HL-60/S4 treated with phorbol 12-myristate 13-acetate at 8.2 ng/mL for 4 days and 3 days (cell line): ENCODE data around the gene SREBF2.
"Not testable (repeated sequence)": the region's sequence is repeated elsewhere in the genome, so short reads cannot be mapped to it uniquely, and the experiment has no call there.

Experiments used
- in situ Hi-C: fragments of 300-500 bp; cut with MboI; formaldehyde crosslinking; loops from 2 replicates; pipeline ENCODE4 v1.15.0; 2022; ENCODE audit warnings: low sequenced_read_pairs

Gene SREBF2

GRCh38 chr22:41841085-41841712, 8.3 kb downstream of the SREBF2 start:
- in situ Hi-C loops = no loop called here

DNA sequence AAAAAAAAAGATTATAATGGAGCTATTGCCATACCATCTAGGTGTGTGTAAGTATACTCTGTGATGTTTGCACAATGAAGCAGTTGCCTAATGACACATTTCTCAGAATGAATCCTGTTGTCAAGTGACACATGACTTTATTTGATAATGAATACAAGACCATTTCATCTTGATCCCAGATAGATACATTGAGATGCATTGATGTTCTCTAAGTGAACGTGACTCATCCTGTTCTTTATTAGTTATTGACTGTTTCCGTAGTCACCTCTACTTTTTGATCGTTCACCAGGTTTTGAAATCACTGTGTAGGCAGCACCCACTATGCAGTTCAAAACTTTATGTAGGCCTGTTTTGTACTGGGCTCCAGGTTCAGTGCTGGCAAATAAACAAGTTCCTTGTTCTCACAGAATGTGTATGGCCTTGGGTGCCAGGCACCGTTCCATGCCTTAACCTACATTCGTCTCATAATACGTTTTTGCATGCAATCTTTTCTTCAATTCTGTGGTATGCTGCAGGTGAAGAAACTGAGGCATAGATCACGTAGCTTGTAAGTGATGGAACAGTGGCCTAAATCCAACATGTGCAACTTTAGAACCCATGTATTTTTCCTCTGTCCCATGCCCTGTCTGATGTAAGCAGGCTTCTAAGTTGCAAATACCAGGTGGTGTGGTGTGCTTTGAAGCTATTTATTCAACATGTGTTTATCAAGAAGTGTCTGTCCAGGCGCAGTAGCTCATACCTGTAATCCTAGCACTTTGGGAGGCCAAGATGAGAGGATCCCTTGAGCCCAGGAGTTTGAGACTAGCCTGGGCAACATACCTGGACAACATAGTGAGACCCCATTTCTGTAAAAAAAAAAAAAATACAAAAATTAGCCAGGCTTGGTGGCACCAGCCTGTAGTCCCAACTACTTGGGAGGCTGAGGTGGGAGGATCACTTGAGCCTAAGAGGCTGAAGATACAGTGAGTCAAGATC, 10.4 kb downstream of the SREBF2 start:
- in situ Hi-C loops = no loop called here

DNA sequence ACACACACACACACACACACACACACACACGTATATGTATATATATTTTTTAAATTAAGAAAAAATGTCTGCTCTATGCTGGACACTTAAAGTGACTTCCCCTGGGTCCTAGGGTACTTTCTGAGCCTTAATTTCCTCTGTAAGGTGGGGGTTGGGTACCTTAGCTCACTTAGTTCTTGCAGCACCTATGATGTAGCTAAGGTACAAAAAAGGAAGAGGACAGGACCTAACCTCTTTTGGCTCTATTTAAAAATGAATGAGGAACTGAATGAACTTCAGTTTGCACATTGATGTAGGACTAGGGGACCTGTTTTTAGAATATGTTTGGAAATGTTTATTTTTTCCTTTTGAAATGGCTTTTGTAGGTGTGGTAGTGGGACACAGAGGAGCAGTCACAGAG, 11.1 kb downstream of the SREBF2 start:
- in situ Hi-C loops = no loop called here

DNA sequence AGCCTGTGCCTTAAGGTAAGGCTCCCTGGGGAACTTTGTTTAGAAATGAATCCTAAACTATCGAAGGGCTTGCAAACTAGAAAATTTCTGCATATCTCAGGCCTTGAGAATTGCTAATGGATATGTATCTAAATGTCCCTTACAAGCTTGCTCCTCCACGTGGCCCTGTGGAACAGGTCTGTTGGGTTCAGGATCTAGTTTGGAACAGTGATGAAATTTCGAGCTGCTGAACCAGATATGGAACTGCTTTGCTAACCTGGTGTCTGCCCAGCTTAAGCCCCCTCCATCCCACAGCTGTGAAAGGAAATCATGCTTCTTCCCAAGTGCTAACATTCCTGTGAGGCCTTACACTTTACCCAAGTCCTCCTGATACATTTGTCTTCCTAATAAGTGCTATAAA, 11.6 kb downstream of the SREBF2 start:
- in situ Hi-C loops = no loop called here

GRCh38 chr22:41845380-41846267, 12.7 kb downstream of the SREBF2 start:
- in situ Hi-C loops = no loop called here

GRCh38 chr22:41846268-41846987, 13.5 kb downstream of the SREBF2 start:
- in situ Hi-C loops = no loop called here

DNA sequence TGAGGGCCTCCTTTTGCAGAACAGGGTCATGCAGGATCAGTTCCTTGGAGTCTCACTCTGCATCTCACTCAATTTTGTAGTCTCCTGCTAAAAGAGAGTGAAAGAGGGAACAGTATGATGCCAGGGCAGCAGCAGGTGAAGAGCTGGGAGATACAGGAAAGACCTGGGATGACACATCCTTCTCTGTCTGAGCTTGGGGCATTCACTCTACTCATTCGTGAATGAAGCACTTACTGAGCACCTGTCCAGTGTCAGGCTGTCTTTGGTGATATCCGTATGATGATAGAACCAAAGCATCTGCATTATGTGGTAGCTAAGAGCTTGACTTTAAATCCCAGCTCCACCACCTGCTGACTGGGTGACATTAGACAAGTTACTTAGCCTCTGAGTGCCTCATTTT, 14.4 kb downstream of the SREBF2 start:
- in situ Hi-C loops = no loop called here

GRCh38 chr22:41848468-41848867, 15.6 kb downstream of the SREBF2 start:
- in situ Hi-C loops = no loop called here

GRCh38 chr22:41856469-41856868, 23.6 kb downstream of the SREBF2 start:
- in situ Hi-C loops = no loop called here

DNA sequence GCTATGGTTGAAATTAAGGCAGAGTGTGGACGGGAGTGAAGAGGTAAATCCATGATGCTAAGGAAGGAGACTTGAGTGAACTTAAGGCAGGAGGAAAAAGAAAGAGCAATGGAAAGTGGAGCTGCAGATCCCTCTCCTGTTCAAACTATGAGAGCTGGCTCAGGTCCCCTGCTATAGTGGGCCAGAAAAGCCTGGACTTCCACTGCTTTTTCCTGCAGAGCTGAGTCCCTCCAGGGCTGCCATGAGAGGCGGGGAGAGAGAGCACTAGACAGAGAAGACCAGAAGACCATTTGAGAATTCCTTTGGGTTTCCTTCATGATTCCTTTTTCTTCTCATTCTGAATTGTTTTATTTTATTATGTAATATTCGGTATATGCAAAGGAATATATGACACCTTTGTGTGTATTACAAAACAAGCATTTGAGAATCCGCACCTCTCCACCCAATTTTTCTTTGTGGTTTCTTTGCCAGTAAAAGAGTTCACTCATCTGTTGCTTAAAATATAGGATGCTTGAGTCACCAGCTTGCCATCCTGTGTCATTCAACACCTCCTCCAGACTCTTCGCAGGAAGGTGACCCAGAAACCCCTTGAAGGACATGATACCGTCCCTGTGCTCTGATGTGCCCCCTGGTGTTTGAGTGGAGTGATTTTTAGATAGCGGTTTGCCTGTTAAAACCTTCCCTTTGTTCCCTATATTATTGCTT, 24.4 kb downstream of the SREBF2 start:
- in situ Hi-C loops = no loop called here

DNA sequence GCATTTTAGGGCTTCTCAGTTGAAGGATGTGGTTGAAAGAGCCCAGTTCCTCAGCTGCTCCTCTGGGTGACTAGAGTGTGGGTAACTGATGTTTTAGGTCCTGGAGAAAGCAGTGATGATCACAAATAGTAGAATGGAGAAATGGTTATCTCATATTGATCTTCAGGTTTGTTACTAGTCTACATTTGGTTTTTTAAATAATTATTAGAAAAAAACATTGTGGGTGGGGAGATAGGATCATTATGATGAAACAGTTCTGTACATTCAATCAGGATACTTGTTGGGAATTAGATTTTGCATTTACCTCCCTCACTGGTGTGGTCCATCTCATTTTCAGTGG, 24.9 kb downstream of the SREBF2 start:
- in situ Hi-C loops = no loop called here

DNA sequence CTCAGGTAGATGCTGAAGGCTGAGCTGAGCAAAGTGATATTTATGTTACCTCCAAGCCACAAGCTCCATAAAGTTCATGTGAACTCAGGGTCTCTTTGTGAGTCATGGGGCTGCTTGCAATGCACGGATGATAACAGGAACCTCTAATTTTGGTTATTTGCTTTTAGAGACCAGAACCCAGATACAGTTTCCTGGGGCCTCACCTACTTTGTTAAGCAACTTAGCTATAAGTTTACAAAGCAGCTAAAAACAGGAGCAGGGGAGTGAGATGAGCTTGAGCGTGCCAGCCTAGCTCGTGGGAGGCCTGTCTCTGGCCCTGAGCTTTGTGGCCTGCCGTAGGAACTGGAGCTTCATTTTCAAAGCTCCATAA, 29.2 kb downstream of the SREBF2 start:
- in situ Hi-C loops = no loop called here

DNA sequence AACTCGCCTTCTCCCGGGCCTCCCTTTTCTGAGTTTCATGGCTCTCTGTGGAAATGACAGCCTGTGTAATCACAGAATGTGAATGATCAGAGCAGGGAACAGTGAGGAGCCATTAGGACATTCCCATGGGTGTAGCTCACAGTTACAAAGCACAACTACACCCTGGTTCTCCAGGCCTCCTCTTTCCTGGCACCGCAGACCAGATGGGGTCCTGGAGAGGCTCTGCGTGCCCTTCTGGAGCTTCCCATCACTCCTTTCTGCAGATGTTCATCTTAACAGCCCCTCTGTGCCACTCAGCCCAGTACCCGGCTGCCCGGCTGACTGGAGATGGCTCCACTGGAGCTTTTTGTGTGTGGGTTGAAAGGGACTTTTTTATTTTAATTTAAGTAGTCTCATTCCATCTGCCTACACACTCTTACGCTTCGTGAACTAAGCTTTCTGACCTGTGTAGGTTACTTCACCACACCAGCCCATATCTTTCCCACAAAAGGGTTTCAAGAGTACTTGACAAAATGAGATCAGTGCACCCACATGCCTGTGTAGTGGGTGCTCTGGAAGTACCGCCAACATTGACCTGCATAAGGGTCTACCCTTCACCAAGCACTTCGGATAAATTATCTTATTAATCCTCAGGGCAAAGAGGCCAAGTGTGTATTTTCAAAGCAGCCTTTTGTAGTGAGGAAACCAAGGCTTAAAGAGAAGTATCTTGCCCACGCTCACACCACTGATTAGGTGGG, 29.8 kb downstream of the SREBF2 start:
- in situ Hi-C loops = no loop called here

GRCh38 chr22:41863472-41863871, 30.6 kb downstream of the SREBF2 start:
- in situ Hi-C loops = no loop called here

DNA sequence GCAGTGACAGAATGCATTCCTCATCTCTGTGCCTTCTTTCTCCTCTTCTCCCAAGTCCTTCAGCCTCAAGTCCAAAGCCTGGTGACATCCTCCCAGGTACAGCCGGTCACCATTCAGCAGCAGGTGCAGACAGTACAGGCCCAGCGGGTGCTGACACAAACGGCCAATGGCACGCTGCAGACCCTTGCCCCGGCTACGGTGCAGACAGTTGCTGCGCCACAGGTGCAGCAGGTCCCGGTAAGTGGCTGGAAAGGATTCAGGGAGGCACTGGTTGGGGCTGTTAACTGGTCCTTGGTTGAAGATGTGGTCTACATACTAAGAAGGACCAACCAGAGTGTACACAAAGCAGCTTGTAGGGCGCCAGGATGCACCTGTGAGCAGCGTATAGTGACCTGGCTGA, 35.7 kb downstream of the SREBF2 start:
- in situ Hi-C loops = no loop called here

- in situ Hi-C loops = not testable (repeated sequence)
These were observed 37.2 kb downstream of the SREBF2 start for GRCh38 chr22:41870081-41870480.

- in situ Hi-C loops = no loop called here
These were observed 37.9 kb downstream of the SREBF2 start for GRCh38 chr22:41870786-41871185.

DNA sequence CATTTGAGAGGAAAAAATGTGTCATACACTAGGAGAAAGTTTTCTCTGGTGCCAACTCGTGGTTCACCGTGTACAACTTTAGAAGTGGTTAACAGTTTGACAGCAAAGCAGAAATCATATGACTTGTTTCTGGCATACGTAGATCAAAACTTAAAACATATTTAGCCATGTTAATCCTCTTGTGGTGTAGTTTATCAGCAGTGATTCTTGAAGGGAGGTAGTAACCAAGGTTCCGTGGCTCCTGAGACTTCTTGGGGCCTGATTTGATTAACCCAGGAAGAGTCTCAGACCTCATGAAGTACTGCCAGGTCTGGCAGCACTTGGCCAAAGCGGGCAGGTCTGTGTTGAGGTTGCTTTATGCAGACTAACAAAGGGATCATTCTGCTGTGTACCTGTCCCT, 40.5 kb downstream of the SREBF2 start:
- in situ Hi-C loops = no loop called here

- in situ Hi-C loops = no loop called here
These were observed 41.2 kb downstream of the SREBF2 start for GRCh38 chr22:41874090-41874489.
